GM18520 (cell line): ENCODE results near the gene ADAMTSL3.

Experiments used
- ATAC-seq: cut with Tn5 transposase; IDR thresholded peaks from one replicate; pipeline ENCODE4 v1.9.1; 2021; ENCODE audit not compliant: unreplicated experiment

ADAMTSL3 gene

DNA sequence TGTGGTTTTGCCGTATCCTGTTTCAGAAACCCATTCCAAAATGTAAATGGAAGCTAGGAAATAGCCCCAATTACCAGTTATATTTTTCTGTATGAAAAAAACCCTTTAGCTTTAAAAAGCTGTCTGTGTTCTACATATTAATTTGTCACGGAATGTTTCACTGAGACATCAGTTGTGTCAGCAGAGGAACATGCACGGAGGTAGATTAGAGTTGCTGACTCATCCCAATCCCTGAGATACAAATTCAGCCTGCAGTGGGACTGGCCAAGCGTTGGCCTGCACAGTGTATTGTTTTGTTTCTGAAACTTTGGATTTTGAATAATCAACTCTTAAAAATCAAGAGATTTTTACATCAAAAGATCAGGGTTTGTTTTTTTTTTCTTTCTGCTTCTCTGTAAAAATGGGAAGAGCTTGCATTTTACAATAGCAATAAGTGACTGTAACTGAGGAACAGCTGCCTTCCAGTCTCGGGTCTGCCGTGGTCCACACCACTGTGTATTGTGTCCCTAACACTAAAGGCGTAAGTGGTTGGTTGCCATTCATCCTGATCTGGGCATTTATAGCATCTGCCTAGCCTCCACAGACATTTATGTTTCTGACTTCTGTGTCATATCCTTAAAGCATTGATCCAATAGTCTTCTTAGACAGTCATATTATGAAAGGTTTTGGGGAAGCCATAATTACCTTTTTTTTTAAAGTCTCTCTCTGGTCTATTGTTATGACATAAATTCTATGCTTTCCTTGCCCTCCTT is 218.1 kb downstream of the ADAMTSL3 start:
- no peak for ATAC-seq

DNA sequence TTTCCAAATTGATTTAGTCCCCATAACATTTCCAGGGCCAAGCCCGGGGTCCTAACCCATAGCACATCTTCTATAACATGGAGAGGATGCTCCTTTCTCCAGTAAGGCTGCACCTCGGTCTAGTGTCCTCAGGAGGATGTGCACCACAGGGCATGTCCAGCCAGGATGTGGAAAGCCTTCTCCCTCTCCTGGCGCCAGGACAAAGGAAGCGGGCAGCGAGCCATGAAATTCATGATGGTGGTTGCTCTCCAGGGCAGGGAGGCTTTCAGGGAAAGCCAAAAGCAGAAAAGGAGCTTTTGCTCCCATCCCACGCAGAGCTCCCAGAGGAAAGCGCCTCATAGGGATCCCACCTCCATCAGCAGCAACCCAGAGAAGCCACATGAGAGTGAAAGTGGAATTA is 220.0 kb downstream of the ADAMTSL3 start:
- no peak for ATAC-seq

DNA sequence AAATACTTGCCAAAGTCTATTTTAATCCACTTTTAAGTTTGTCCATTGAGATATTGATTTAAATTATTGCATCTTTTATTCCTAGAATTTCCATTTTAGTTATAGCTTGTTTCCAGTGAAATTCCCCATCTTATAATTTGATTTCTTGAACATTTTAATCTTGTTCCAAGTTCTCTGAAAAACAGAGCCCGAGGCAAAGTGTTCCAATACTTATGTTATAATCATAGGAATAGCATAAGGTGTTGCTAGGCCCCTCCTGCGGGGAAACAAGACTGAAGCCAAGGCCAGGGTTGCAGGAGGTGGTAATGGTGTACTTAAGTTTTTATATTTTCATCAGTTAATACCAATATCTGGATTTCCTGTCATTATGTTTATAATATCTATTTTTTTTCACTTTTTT is 226.6 kb downstream of the ADAMTSL3 start:
- no peak for ATAC-seq

DNA sequence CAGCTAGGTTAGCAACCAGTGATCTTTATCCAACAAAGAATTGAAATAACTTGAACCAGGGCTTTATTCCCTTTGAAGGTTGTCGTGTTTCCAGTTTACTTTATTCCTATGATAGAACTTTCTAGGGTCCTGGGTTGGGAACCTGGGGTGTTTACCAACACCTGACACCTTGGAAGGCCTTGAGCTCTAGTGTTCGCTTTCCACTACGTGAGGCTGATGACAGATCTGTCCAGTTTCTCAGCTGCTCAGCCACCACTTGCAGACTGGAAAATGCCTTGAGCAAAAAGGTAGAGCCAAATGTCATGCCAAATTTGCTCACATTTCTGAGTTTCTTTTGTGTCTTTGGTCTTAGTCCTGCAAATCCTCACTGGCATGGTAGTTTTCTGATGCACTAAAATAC is 227.2 kb downstream of the ADAMTSL3 start:
- no peak for ATAC-seq

DNA sequence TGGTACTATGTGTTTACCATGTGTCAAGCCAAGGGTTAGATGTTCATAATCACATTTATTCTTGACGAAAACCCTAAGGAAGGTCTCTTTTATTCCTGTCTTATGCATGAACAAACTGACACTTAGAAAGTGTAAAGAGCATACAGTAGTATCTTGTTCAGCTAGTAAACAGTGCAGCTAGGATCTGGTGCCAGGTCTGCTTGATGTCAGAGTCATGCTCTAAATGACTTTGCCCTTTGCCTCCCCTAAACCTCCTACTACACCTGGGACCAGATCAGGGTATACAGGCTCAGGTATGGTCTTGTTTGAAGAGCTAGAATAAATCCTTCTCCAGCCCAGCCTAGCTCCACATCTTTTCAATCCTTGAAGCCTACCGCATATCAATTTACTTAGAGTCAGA is 232.4 kb downstream of the ADAMTSL3 start:
- ATAC-seq = no peak

DNA sequence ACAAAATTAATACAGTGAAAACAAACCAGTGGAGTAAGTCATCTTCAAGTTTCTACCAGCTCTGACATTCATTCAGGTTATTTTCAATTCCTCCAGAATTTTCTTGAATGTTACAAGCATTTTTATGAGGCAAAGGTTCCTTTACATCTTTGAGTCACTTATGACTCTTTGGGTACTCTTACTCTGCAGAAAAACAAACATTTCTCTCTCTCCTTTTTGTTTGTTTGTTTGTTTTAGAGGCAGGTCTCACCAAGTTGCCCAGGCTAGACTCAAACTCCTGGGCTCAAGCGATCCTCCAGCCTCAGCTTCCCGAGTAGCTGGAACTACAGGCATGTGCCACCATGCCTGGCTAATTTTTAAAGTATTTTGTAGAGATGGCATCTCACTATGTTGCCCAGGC is 233.5 kb downstream of the ADAMTSL3 start:
- no peak for ATAC-seq

DNA sequence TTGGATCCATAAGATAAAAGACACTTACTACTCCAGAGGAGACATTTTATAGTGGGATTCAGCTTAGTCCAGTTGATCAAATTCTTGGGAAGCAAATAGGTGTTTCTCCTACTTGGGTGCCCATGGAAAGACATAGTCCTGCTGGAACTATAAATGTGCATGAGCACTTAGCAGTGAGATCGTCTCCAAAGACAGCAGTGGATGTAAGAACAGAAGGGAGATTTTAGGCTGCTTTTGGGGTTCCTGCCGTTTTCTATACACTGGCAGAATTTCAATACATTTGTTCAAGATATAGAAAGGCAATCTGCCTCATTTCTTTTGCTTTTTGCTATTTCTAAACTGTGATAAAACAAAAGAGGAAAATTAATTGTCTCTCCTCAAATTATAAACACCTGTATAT is 234.0 kb downstream of the ADAMTSL3 start:
- no peak for ATAC-seq

DNA sequence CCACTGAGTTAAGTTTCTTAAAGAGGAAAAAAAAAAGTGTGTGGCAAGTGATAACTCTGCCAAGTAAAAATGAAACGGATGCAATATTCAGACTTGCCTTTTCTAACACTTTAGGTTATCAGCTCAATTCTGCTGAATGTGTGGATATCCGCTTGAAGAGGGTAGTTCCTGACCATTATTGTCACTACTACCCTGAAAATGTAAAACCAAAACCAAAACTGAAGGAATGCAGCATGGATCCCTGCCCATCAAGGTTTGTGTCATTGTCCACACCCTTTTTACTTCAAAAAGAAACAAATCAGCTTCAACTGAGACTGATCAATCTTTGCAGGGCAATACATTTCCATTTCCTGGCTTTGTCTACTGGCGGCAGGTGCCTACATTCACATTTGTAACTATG is 236.1 kb downstream of the ADAMTSL3 start:
- no peak for ATAC-seq

DNA sequence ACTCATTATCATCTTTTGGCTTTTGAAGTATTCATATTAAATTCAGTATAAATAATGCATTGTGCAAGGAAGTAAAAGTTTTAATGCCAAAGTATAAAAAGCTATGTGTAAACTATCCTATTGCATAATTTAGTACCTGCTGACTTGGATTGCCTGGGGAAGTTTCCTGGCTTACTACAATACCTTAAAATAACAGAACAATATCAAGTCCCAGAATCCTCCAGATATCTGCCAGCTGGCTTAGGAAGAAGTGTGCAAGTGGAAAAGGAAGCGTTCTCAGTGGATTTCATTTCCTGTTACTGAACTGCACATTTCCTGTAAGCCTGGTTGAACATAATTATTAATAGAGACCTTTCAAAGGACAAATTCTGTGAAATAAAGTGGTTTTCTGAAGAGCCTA is 236.7 kb downstream of the ADAMTSL3 start:
- no peak for ATAC-seq

DNA sequence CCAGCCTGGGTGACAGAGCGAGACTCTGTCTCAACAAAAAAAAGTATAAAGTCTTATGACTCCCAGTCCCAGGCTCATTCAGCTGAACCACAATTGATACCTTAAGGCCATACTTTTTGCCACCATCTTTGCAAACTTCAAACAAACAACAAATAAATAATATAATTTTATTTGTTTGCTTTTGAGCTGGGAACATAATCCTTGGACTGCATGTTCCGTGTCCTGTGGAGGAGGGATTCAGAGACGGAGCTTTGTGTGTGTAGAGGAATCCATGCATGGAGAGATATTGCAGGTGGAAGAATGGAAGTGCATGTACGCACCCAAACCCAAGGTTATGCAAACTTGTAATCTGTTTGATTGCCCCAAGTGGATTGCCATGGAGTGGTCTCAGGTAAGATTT is 238.6 kb downstream of the ADAMTSL3 start:
- no peak for ATAC-seq

DNA sequence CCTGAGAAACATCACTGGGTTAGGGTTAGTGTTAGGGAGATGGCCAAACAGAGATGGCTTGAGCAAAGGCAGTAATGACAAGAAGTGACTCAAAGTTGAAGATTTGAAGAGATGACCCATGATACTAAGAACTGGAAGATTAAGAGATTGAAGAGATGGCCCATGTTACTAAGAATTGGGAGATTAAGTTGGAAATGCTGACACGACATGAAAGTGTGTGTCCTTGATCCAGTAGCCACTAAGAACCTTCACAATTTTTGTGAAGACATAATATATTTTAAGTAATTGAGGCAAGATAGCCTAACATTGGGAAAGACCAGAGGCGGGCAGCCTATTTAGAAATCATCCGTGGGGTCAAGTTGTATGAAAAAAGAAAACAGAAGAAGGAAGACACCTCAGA is 239.4 kb downstream of the ADAMTSL3 start:
- ATAC-seq = no peak

DNA sequence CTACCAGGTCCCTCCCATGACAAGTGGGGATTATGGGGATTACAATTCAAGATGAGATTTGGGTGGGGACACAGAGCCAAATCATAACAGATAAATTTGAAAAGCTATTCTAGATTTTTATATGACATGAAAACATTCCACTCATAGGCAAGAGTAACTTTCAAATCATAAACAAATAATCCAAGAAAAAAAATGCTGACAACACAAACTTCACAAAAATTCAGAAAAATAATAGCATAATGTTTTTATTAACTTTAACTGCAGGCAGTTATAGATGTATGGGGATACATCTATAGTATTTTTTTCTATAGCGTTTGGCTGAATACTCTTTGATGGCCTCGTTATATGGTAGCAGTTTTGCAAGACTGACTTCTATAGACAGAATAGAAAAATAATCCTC is 243.1 kb downstream of the ADAMTSL3 start:
- ATAC-seq = no peak

DNA sequence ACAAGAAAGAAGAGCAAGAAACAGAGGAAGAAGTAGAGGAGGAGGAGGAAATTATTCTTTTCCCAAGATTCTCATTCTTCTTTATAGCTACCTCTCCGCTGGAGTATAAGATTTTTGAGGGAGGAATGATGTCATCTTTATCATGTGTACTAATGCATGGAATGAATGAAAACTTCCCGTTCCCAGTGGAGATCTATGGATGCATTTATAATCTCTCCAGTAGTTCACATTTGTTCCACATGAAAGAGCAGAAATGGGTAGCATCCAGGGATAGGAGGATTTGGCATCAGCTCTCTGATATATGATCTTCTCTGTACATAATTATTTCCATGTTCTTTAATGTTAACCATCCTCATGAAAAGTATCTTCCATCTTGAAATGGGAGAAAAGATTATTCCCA is 244.4 kb downstream of the ADAMTSL3 start:
- no peak for ATAC-seq

DNA sequence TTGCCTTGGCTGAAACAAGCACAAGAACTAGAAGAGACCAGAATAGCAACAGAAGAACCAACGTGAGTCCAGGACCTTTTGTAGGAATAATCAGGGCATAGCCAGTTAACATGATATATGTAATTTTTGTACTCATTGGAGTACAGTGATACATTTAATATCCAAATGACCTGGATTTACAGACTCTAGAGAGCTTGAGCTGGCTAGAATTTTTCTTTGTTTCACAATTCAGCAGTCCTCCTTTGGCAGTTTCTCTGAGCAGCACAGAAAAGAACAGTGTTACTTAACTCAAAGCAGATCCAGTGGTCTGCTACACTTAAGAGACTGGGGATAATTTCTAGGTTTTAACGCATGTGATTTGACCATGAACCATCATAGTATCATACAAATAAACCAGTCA is 245.7 kb downstream of the ADAMTSL3 start:
- ATAC-seq = no peak

DNA sequence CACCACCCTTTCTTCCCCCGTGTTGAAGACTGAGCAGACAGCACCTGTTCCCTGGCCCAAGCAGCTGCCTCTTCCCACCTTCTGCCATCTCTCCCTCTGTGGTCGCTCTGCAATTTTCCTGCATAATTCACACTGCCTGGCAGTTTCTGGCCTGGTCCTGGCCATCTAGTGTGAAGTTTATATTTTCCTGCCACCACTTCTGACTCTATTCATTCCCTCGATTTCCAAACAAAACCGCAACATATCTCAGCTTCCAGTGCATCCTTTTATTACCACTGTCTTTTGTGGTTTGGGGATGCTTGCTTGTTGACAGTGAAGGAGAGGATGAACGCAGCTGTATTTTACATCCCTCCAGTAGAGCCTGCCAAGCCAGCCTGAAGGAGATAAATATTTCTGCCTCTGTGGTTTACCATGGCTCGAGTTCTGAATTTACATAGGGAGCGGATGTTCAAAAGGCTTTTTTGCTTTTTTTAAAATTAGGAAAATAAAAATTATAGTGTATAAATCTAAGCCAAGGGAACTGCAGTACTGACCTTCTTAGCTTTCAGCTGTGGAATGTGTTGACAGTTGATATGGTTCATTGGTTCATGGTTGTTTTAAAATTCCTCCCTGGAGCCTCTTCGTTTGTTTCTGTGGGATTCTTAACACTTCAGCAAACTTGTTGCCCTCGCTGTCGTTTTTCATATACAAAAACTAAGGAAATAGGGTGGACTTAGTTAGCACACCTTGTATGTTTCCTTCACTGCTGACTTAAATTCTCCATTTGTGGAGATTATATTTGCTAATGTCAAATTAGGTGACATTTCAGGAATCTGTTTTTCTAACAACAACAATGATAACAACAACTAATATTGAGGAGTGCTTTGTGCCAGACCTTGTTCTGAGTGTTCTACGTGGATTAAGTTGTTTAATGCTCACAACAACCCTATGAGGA is 250.5 kb downstream of the ADAMTSL3 start:
- no peak for ATAC-seq

DNA sequence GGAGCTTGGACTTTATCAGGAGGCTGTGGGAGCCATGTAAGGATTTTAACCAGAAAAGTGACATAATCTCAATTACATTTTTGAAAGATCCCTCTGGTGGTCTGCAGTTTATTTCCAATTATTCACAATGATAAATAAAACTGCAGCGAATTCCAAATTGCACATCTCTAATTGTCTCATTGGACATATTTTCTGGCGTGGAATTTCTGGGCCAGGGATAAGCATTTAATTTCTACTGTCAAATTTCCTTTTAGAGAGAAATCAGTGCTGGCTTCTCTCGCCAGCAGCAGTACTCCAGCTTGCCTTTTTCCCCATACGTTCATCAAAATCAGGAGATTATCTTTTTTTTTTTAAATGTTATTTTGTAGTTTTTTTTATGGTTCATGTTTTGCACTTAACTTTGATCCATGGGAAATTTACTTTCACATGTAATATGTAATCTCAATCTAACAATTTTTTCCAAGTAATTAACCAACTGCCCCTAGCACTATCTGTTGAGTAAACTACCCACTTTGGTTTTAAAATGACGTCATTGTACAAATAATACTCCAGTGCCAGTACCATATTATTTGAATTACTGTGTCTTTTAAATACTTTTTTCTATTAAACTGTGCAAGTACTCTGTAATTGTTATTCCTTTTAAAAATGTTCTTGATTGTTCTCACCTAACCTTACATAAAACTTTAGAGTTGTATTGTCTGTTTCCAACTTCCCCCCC is 251.8 kb downstream of the ADAMTSL3 start:
- no peak for ATAC-seq

DNA sequence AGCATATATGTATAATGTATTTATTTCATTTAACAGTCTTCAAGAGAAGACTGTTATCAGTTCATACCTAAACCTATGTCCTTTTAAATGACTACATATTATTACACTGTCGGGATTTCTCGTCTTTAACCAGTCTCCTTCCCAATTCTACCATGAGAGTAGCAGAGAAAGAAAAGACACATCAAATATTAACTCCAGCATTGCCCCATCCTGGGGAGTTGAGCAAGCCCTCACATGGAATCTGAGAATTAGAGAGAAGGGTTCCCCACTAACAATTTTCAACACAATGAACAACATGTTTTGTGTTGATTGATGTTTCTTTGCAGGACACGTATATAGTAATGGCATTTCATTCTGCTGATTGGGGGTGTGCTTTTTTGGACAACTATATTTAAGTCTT is 257.4 kb downstream of the ADAMTSL3 start:
- ATAC-seq = no peak

DNA sequence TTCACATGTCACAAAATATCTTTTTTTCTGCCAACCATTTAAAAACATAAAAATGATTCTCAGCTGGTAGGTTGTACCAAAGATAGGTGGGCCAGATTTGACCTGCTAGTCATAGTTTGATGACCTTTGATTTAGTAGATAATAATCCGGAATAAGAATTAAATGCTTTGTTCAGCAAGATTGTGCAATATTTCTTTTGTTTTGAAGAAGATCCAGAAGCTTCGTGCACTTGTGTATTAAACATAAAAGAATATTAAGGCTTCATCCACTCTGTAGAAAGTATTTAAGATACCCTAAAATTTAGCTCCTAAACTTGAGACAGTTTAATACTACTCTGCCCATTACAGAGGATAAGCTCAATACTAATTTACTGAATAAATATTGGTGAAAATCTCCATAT is 258.4 kb downstream of the ADAMTSL3 start:
- no peak for ATAC-seq

DNA sequence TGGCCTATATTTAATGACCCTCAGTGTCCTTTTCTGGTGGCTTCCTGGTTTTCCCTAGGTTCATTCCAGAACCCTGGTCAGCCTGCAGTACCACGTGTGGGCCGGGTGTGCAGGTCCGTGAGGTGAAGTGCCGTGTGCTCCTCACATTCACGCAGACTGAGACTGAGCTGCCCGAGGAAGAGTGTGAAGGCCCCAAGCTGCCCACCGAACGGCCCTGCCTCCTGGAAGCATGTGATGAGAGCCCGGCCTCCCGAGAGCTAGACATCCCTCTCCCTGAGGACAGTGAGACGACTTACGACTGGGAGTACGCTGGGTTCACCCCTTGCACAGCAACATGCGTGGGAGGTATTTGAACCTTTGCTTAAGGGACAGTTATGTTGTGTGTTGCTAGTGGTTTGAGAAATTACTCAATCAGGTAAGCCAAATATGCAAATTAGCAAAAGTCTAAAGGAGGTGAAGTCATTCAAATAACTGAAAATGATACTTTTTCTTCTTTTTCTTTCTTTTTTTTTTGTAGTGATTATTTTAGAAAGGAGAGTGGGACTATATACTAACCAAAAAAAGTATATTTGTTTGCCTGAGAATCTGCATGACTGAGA is 259.2 kb downstream of the ADAMTSL3 start:
- no peak for ATAC-seq

DNA sequence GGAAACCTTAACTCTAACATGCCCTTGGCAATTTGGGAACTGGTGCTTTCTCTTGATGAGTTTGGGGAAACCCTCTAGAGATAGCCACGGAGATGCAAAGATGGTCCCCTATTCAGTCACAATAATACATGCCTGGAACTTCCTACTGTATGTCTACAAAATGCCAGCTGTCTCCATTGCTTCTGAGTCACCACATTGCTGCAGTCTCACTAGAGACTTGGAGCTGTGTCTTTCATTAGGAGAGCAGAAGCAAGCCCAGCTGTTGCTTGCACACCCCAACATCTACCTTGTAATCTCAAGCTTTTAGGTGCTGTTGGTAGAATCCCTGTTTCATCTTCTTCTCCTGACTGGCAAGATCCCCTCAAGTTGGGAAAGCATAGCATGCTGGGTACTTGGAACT is 261.0 kb downstream of the ADAMTSL3 start:
- ATAC-seq = no peak

DNA sequence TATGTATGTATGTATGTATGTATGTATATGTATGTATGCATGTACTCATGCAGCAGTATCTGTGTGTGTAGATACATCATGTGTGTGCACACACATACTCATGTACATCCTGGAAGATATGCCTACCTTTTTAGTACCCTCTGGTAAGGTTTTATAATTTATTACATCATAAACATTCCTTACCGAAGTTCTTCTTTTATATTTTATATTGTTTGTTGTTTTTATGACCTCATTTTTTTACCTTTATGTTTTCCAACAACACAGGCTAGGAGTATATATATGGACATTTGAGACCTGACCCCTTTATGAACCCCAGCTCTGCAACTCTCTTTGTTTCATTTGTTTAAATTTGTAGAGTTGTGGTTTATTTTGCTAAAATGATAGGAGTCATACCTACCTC is 263.5 kb downstream of the ADAMTSL3 start:
- no peak for ATAC-seq
